HPDE6-E6E7 (cell line): ENCODE results near the gene SELENOO.

Experiments used
- DNase-seq: peaks from one replicate; pipeline ENCODE4 v3.0.0; 2011; ENCODE audit warnings: missing footprints; ENCODE audit errors: extremely low spot score

The SELENOO gene

DNA sequence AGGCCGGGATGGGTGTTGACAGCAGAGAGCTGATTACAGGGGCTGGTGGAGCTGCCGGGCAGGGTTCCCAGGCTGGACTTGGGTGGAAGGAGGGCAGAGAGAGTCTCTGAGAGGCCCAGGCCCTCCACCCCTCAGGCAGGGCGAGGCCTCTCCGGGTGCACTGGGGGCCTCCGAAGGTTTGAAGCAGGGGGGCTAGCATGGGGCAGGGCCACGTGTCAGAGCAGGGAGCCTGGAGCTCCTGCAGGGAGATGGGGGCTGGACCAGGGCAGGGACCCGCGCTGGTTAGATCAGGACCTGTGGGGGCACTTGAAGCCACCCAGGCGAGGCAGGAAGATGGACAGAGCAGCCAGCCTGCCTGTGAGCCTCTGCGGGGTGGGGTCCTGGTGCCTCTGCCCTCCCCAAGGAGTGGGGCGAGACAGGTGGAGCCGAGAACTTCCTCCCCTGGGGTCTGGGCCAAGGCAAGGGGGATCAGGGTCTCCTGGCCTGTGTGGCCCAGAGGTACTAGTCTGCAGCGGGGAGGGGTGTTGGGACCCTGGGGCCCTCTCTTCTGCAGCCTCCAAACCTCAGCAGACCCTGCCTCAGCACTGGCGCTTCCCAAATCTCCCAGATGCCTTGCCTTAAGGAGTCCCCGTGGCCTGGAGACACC lies 29.4 kb upstream of the SELENOO start:
- no peak for DNase-seq

DNA sequence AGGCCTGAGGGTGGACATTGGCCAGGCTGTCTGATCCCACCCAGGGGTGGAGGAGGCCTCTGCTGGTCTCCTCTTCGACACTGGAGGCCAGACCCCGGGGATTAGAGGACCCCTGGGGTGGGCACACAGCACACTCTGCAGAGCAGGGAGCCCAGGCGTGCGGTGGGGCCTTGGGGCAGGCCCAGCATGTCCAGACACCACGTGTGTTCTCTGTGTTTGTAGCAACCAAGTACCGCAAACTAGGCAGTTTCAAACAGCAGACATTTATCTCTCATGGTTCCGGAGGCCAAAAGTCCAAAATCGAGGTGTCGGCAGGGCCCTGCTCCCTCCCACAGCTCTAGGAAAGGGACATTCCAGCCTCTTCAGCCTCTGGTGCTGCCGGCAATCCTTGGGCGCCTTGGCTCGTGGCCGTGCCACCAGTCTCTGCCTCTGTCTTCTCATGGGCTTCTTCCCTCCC lies 28.8 kb upstream of the SELENOO start:
- no peak for DNase-seq

DNA sequence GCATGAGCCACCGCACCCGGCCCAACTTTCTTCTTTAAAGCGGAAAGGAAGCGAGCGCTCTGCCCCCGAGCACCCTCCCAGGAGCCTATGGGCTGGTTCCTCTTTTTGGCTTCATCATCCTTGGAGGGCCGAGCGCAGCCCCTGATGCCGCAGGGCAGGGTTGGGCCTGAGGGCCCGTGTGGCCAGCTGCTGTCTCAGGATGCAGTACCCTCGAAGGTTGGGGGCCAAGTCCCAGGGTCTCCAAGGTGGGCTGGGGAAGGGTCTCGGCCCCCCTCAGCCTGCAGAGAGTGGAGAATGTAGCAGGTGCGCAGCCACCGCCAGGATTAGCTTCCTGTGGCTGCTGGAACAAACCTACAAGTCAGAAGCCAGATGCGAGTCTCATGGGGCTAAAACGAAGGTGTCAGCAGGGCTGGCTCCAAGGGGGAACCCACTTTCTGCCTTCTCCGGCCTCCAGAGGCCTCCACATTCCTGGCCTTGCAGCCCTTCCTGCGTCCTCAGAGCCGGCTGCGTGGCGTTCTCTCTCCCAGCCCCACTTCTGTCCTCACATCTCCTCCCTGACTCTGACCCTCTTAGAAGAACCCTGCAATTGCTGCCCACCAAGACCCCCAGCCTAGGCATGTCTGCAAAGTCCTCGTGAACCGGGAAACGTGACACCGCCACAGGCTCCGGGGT lies 27.4 kb upstream of the SELENOO start:
- DNase-seq: no peak

DNA sequence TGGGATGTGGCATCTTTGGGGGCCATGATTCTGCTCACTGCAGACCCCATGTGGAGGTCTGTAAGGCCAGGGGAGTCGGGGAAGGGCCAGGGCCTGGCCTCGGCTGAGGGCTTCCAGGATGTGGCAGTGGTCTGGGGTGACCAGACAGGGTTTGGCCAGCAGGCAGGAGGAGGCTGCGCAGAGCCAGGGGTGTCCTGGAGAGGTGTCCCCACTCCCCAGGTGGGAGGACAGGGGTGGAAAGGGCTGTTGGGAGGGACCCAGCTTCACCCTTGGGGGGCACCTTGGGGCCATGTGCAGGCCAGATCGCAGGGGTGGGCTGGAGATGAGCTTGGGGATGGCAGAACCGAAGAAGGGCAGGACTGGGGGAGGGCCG lies 26.8 kb upstream of the SELENOO start:
- DNase-seq: no peak

DNA sequence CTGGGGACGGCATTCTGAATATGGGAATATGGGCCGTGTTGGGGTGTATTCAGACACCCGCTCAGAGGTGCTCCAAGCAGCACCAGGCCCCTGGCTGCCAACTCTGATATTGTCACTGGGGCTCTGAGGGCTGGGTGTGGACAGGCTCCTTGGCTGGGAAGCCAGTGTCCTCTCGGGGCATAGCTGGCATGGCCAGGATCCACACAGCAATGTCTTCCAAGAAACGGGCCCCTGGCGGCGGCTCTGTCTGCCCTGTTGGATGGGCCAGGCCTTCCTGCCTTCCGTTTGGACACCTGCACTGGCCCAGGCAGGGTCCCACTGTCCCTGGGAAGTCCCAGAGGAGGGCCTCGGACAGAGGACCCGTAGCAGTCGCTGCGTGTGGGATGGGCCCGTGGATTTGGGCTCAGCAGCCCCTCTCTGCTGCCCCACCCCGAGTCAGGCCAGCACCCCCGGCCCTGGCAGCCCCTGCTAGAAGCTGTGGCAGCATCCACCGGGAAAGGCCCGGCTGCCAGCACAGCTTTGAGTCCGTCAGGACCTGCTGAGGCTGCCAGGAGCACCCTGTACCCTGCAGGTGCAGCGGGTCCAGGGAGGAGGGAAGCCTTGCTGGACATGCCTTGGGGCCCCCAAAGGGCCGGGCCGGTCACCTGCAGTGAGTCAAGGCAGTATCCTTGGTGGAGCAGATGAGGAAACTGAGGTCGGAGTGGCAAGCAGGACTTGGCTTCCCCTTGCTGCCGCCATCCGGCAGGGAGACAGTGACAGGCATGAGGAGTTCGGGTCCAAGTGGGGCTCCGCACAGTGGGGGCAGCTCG lies 26.2 kb upstream of the SELENOO start:
- no peak for DNase-seq

DNA sequence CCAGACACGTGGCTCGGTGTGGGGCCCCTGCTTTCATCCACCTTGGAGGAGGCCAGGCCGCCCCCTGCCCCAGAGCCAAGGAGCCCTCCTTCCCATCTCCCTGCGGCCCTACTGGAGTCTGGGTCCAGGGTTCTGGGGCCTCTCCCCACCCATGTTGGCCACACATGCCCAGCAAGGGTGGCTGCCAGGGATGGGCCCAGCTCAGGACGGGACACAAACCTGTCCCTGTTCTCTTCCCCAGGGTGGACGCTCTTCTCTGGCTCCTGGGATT lies 25.7 kb upstream of the SELENOO start:
- no peak for DNase-seq

DNA sequence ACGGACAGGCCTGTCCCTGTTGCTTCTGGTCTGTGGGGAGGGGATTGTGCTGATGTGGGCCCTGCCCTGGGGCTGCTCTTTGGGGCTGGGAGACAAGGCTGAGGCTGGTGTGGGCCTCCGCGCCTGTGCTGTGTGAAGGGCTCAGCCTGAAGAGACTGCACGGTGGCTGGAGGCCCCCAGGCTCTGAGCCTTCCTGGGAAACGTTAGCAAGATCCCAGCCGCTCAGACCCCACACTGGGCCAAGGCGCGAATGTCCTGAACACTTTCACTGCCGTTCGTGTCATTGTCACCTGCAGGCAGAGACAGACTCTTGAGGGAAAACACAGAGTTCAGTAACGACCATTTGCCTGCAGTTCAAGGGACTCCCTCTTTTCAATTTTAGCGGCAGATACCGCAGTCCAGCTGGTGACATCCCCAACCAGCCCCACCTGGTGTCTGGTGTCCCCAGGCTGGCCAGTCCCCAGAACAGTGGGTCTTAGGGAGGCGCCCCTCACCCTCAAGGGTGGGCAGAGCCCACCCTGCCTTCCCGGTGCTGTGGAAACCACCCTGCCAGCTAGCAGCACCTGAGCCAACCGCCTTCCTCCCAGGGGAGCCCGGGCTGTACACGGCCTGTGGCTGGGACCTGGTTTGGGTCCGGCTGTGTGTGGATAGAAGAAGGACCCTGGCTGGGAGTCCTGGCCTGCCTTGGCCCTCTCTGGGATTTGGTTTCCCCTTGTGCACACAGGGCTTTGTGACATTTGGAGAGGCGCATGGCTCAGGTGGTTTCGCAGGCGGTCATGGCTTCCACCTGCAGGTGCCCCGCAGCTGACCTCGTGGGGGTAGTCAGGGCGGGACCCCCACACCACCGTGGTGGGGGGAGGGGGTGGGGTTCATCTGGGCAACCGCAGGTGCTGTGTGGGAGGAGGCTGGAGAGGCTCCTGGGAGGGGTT lies 24.6 kb upstream of the SELENOO start:
- no peak for DNase-seq

DNA sequence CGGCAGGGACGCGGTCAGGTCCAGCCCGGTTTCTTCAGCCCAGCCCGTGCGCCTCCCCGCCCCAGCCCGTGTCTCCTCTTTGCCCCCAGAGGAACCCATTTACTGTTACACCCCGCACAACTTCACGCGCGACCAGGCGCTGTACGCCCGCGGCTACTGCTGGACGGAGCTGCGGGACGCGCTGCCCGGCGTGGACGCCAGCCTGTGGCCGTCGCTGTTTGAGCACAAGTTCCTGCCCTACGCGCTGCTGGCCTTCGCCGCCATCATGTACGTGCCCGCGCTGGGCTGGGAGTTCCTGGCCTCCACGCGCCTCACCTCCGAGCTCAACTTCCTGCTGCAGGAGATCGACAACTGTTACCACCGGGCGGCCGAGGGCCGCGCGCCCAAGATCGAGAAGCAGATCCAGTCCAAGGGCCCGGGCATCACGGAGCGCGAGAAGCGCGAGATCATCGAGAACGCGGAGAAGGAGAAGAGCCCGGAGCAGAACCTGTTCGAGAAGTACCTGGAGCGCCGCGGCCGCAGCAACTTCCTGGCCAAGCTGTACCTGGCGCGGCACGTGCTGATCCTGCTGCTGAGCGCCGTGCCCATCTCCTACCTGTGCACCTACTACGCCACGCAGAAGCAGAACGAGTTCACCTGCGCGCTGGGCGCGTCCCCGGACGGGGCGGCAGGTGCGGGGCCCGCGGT lies 23.8 kb upstream of the SELENOO start:
- DNase-seq: no peak

DNA sequence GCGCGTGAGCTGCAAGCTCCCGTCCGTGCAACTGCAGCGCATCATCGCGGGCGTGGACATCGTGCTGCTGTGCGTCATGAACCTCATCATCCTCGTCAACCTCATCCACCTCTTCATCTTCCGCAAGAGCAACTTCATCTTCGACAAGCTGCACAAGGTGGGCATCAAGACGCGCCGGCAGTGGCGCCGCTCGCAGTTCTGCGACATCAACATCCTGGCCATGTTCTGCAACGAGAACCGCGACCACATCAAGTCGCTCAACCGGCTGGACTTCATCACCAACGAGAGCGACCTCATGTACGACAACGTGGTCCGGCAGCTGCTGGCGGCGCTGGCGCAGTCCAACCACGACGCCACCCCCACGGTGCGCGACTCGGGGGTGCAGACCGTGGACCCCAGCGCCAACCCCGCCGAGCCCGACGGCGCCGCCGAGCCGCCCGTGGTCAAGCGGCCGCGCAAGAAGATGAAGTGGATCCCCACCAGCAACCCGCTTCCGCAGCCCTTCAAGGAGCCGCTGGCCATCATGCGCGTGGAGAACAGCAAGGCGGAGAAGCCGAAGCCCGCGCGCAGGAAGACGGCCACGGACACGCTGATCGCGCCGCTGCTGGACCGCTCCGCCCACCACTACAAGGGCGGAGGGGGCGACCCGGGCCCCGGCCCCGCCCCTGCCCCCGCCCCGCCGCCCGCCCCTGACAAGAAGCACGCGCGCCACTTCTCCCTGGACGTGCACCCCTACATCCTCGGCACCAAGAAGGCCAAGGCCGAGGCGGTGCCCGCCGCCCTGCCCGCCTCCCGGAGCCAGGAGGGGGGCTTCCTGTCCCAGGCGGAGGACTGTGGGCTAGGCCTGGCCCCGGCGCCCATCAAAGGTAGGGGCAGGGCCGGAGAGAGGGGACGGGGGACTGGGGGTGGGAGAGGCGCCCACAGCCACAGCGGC lies 23.0 kb upstream of the SELENOO start:
- no peak for DNase-seq

DNA sequence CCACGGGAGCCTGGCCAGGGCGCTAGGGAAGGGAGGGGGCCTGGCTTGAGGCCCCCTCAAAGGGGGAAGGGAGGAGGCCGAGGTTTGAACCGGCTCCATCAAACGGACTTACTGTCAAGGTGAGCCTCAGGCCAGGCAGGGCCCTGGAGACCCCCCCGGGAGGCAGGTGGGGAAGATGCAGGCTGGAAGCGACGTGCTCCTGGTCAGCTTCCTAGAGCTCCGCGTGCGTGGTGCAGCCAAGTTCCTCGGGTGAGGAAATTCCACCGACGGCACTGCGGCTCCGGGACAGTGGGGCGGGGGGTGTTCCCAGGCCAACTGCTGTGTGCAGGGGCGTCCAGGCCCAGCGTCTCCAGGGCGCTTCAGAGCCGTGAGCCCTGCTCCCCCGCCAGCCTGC lies 22.3 kb upstream of the SELENOO start:
- no peak for DNase-seq

DNA sequence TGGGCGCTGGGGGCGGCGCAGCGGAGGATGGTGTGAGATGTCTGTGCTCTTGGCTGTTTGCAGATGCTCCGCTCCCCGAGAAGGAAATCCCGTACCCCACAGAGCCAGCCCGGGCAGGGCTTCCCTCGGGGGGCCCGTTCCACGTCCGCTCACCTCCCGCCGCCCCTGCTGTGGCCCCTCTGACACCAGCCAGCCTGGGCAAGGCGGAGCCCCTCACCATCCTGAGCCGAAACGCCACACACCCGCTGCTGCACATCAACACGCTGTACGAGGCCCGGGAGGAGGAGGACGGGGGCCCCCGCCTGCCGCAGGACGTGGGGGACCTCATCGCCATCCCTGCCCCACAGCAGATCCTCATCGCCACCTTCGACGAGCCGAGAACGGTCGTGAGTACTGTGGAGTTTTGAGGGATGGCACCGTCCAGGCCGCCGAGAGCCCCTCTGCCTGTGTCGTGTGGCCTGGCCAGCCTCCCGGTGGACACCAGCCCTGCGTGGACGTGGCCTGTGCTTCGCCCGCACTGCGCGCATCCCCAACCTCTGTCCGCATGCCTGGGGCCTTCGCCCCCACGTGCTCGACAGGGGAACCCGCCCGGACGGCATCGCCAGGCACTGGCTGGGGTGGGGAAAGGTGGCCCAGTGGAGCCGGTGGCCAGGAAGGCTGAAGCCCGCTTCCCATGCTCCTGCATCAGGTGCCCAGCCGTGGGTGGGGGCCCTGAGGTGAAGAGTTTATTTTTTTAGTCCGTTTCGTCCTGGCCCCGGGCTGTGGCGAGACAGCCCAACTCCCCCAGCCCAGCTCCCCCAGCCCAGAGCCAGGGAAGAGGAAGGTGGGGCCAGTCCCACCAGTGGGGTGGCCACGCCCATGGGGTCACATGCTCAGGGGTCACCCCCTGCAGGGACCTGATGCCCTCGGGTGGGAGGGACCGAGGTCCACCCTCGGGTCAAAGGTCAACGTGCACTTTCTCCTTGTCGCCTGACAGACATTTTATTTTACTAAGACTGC lies 21.6 kb upstream of the SELENOO start:
- DNase-seq: no peak

DNA sequence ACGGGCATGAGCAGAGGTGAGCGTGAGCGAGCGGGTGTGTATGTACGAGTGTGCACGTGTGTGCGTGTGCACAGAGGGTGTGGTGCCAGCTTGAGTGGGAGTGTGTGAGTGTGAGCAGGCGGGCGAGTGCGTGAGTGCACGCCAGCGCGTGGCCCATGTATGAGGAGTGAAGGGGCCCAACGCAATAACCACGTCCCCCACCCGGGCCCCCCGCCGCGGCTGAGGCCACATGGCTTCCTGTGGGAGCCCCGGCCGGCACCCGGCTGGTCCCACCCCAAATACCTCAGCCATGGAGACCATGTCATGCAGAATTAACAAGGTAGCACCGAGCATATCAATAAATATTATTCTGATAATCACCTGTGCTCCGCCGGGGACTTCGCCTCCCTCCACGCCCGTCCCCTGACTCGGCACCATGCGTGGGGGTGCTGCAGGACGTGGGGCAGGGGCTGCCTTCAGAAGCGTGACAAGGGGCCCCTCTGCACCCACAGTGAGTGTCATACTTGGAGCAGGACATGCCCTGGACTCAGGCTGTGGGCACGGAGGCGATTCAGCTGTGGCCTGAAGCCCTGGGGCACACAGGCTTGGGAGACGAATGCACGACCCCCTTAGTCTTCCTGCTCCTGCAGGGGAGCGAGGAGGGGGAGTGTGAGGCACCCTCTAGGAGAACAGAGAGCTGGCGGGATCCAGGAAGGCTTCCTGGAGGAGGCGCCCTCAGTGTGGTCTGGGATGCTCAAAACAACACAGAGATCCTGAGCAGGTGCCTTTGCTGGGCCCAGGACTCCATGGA lies 20.7 kb upstream of the SELENOO start:
- no peak for DNase-seq

DNA sequence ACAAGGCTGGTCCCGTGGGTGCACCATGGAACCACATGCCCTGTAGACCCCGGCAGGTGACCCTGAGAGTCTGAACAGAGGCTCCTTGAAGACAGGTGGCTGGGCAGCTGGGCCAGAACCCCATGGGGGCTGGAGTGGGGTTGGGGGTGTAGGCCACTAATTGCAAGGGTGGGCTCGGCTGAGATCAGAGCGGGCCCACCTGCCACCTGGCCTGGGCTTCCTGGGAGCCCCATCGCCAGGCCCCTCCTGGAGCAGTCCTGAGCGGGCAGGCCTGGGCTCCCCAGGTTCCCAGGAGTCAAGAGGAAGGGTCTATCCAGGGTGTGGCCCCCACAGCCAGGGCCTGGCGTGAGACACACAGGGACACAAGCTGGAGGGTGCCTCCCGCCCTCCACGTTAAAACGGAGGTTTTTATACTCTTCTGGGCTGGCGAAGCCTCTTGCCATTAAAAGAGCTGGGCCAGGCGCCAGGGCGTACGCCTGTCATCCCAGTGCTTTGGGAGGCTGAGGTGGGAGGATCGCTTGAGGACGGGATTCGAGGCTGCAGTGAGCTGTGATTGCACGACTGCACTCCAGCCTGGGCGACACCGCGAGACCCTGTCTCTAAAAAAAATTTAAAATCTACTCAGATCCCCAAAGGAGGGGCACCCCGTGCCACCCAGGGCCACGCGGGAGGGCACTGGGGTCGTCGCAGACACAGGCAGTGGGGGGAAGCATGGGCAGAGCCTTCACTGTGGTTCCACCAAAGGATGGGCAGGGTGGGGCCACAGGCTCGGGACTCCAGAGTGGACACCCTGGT lies 19.9 kb upstream of the SELENOO start:
- DNase-seq: no peak

DNA sequence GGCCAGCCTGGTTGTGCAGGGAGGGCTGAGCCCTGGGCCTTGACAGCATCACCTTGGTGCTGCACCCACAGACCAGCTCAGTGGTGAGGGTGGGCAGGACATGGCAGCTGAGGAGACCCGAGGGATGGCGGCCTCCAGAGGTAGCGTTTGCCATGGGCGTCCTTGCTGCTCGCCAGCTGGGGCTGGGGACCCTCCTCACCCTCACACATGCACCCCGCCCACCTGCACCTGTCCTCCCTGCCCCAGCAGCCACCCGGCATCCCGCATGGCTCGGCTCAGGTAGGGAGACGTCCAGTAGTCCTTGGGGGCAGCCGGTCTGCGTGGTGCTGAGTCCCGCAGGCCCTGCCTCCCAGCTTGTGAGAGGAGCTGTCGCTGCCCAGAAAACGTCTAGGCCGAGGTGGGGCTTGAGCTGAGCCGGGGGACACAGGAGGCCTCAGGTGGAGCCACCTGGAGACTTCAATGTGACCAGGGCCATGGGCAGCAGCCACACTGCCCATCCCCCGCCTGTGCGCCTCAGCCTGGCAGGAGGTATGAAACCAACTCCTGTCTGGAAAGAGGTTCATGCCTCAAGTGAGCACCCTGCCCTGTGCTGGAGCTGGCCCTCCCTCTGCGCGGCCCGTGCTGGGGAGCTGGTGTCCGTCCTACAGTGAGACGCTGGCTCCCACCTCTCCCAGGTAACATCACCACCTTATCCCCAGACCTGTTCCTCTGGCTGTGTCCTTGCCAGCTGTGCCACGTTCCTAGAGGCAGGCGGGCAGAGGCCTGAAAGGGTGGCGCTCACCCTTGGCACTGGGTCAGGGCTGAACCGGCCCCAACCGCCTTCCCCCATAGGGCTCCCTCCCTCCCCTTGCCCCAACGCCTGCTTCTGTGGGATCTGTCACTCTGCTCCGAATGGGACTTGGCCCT lies 18.4 kb upstream of the SELENOO start:
- DNase-seq: no peak

DNA sequence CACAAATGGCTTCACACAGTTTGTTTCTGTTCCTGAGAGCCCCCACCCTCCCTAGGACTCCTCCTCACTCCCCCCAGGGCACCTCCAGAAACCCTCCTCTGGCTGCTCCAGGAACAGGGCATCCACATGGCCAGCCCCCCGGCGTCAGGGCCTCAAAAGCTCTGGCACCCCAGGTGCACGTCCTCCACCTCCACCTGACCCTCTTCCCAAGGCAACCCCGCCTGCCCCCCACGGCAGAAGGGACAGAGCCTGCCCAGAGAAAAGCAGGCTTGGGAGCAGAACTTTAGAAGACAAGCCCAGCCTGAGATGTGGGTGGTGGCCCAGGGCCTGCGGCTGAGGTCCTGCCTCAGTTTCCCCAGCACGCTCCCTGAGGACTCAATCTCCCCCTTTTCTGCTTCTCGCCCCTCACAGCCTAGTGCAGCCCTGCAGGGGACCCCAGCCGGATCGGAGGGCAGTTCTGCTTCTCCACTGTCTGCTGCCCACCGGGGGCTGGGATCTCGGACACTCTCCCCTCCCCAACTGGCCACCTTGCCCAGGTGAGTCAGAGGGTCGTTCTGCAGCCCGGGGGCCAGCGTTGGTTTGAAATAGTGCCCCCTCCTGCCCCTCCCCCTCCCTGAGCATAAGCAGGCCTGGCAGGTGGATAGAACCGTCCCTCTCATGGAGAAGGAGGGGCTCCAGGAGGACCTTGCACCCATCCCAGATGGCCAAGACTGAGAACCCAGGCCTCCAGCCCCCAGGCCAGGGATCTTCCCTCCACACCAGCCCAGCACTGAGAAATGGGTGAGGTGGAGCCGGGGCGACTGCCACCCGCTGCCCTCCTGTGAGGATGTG lies 17.5 kb upstream of the SELENOO start:
- DNase-seq: no peak
